ENCODE results near the gene TTLL10.

TTLL10 gene

GRCh38 chr1:1216770-1217620 is 43.3 kb downstream of the TTLL10 start:
- Histone ChIP-seq H3K4me3 (ENCODE audit: low read length, poor library complexity, severe bottlenecking) (no peak overlapping the region), H3F3A (ENCODE audit: low read depth) (no peaks in the 10 kb centered on the region), H2AFZ (ENCODE audit: low read length) (no peak overlapping the region), H3K27me3 (ENCODE audit: insufficient read depth, low read length, poor library complexity, severe bottlenecking) (no peaks in the 10 kb centered on the region), H3K9me2 (replicated peaks; ENCODE audit: low read depth, low read length) (no peaks in the 10 kb centered on the region), H3K9ac (ENCODE audit: low read depth, low read length, poor library complexity, severe bottlenecking) (no peak overlapping the region), H3K4me1 (ENCODE audit: insufficient read depth, low read length, poor library complexity, severe bottlenecking) (peaks cover 24% of the 10 kb centered on the region), H3K79me2 (ENCODE audit: insufficient read depth, low read length) (peaks cover 2% of the 10 kb centered on the region; the same call in 1 of the 2 replicates), H3K9me3 (ENCODE audit: insufficient read depth, low read depth, low read length) (no peaks in the 10 kb centered on the region), H3K36me3 (ENCODE audit: insufficient read depth, low read length) (peaks cover 41% of the 10 kb centered on the region; the same call in 1 of the 2 replicates), H4K20me1 (ENCODE audit: insufficient read depth, low read length, poor library complexity, severe bottlenecking) (peaks cover 4% of the 10 kb centered on the region), H3K4me2 (ENCODE audit: low read depth, low read length, poor library complexity, severe bottlenecking) (no peak overlapping the region)
- TF ChIP-seq CTCF (conservative IDR thresholded peaks at IDR 0.05; ENCODE audit: low read length) (no peak), EZH2phosphoT487 (IDR thresholded peaks at IDR 0.05; ENCODE audit: borderline replicate concordance) (no peak)

- Histone ChIP-seq H3K9me3 (ENCODE audit: insufficient read depth, low read depth, low read length) (no peaks in the 10 kb centered on the region), H3F3A (ENCODE audit: low read depth) (no peaks in the 10 kb centered on the region), H3K9me2 (replicated peaks; ENCODE audit: low read depth, low read length) (no peaks in the 10 kb centered on the region), H3K36me3 (ENCODE audit: insufficient read depth, low read length) (peaks cover 46% of the 10 kb centered on the region; the same call in 1 of the 2 replicates), H3K4me3 (ENCODE audit: low read length, poor library complexity, severe bottlenecking) (no peak overlapping the region), H4K20me1 (ENCODE audit: insufficient read depth, low read length, poor library complexity, severe bottlenecking) (peaks cover 4% of the 10 kb centered on the region), H2AFZ (ENCODE audit: low read length) (no peak overlapping the region), H3K79me2 (ENCODE audit: insufficient read depth, low read length) (no peaks in the 10 kb centered on the region), H3K9ac (ENCODE audit: low read depth, low read length, poor library complexity, severe bottlenecking) (no peak overlapping the region), H3K4me2 (ENCODE audit: low read depth, low read length, poor library complexity, severe bottlenecking) (no peak overlapping the region), H3K27me3 (ENCODE audit: insufficient read depth, low read length, poor library complexity, severe bottlenecking) (no peaks in the 10 kb centered on the region), H3K4me1 (ENCODE audit: insufficient read depth, low read length, poor library complexity, severe bottlenecking) (peaks cover 24% of the 10 kb centered on the region)
- TF ChIP-seq EZH2phosphoT487 (IDR thresholded peaks at IDR 0.05; ENCODE audit: borderline replicate concordance) (no peak), CTCF (conservative IDR thresholded peaks at IDR 0.05; ENCODE audit: low read length) (no peak)
Measured at GRCh38 chr1:1217621-1218523, 44.2 kb downstream of the TTLL10 start.

- H3K27me3 ChIP-seq (ENCODE audit: insufficient read depth, low read length, poor library complexity, severe bottlenecking): no peaks in the 10 kb centered on the region
- H3K4me2 ChIP-seq (ENCODE audit: low read depth, low read length, poor library complexity, severe bottlenecking): no peak overlapping the region
- H4K20me1 ChIP-seq (ENCODE audit: insufficient read depth, low read length, poor library complexity, severe bottlenecking): peaks cover 4% of the 10 kb centered on the region
- H3K9me2 ChIP-seq (replicated peaks; ENCODE audit: low read depth, low read length): no peaks in the 10 kb centered on the region
- TF ChIP-seq CTCF (conservative IDR thresholded peaks at IDR 0.05; ENCODE audit: low read length) (no peak), EZH2phosphoT487 (IDR thresholded peaks at IDR 0.05; ENCODE audit: borderline replicate concordance) (no peak)
- no peaks in the 10 kb centered on the region for H3K79me2 ChIP-seq (ENCODE audit: insufficient read depth, low read length)
- H3K9me3 ChIP-seq (ENCODE audit: insufficient read depth, low read depth, low read length): no peaks in the 10 kb centered on the region
- no peak overlapping the region for H3K9ac ChIP-seq (ENCODE audit: low read depth, low read length, poor library complexity, severe bottlenecking)
- no peak overlapping the region for H2AFZ ChIP-seq (ENCODE audit: low read length)
- no peak overlapping the region for H3K4me3 ChIP-seq (ENCODE audit: low read length, poor library complexity, severe bottlenecking)
- H3F3A ChIP-seq (ENCODE audit: low read depth): no peaks in the 10 kb centered on the region
- peaks cover 17% of the 10 kb centered on the region for H3K4me1 ChIP-seq (ENCODE audit: insufficient read depth, low read length, poor library complexity, severe bottlenecking)
- H3K36me3 ChIP-seq (ENCODE audit: insufficient read depth, low read length): peaks cover 52% of the 10 kb centered on the region; the same call in 1 of the 2 replicates
Measured at GRCh38 chr1:1218524-1219200, 45.0 kb downstream of the TTLL10 start.

All from Loucy (cell line).